ENCODE measurements around the gene ALOX12B.
"Not testable (repeated sequence)": the region's sequence is repeated elsewhere in the genome, so short reads cannot be mapped to it uniquely, and the experiment has no call there.

The ALOX12B gene

GRCh38 chr17:8068736-8069586 is 18.6 kb downstream of the ALOX12B start:
- no peak overlapping the region for H3K27ac ChIP-seq
- DNase-seq (ENCODE audit: low read depth, low spot score): no peak

- no peak overlapping the region for H3K27ac ChIP-seq
- no peak for DNase-seq (ENCODE audit: low read depth, low spot score)
Observed at GRCh38 chr17:8067806-8068205, 19.7 kb downstream of the ALOX12B start.

GRCh38 chr17:8066841-8067775 is 20.4 kb downstream of the ALOX12B start:
- H3K27ac ChIP-seq: no peak overlapping the region
- no peak for DNase-seq (ENCODE audit: low read depth, low spot score)

- DNase-seq (ENCODE audit: low read depth, low spot score): no peak
- H3K27ac ChIP-seq: no peak overlapping the region
Observed at GRCh38 chr17:8064561-8065019, 22.9 kb downstream of the ALOX12B start.

GRCh38 chr17:8063761-8064534 is 23.6 kb downstream of the ALOX12B start:
- DNase-seq (ENCODE audit: low read depth, low spot score): no peak
- no peak overlapping the region for H3K27ac ChIP-seq

GRCh38 chr17:8062807-8063483 is 24.6 kb downstream of the ALOX12B start:
- no peak overlapping the region for H3K27ac ChIP-seq
- no peak for DNase-seq (ENCODE audit: low read depth, low spot score)

- no peak for DNase-seq (ENCODE audit: low read depth, low spot score)
- no peak overlapping the region for H3K27ac ChIP-seq
Observed at GRCh38 chr17:8062435-8062806, 25.1 kb downstream of the ALOX12B start.

GRCh38 chr17:8061851-8062250 is 25.7 kb downstream of the ALOX12B start:
- not testable (repeated sequence) for H3K27ac ChIP-seq

GRCh38 chr17:8060274-8060673 is 27.2 kb downstream of the ALOX12B start:
- no peak for DNase-seq (ENCODE audit: low read depth, low spot score)
- H3K27ac ChIP-seq: no peak overlapping the region

More at GRCh38 chr17:8061851-8062250, 25.7 kb downstream of the ALOX12B start:
- DNase-seq (ENCODE audit: low read depth, low spot score): not testable (repeated sequence)

GRCh38 chr17:8059131-8059530 is 28.4 kb downstream of the ALOX12B start:
- no peak for DNase-seq (ENCODE audit: low read depth, low spot score)
- peak overlapping the region; percentile 62 for H3K27ac ChIP-seq

- peak overlapping the region; percentile 62 for H3K27ac ChIP-seq
- no peak for DNase-seq (ENCODE audit: low read depth, low spot score)
Observed at GRCh38 chr17:8057691-8058114, 29.8 kb downstream of the ALOX12B start.

GRCh38 chr17:8056976-8057625 is 30.4 kb downstream of the ALOX12B start:
- peak overlapping the region; percentile 63 for H3K27ac ChIP-seq
- DNase-seq (ENCODE audit: low read depth, low spot score): no peak

GRCh38 chr17:8056232-8056975 is 31.1 kb downstream of the ALOX12B start:
- no peak for DNase-seq (ENCODE audit: low read depth, low spot score)
- H3K27ac ChIP-seq: peak overlapping the region; percentile 63

GRCh38 chr17:8055851-8056231 is 31.7 kb downstream of the ALOX12B start:
- DNase-seq (ENCODE audit: low read depth, low spot score): no peak
- H3K27ac ChIP-seq: peak overlapping the region; percentile 63

GRCh38 chr17:8053600-8053999 is 33.9 kb downstream of the ALOX12B start:
- H3K27ac ChIP-seq: no peak overlapping the region
- DNase-seq (ENCODE audit: low read depth, low spot score): no peak

GRCh38 chr17:8052256-8053252 is 35.0 kb downstream of the ALOX12B start:
- no peak for DNase-seq (ENCODE audit: low read depth, low spot score)
- no peak overlapping the region for H3K27ac ChIP-seq

GRCh38 chr17:8051831-8052230 is 35.7 kb downstream of the ALOX12B start:
- no peak overlapping the region for H3K27ac ChIP-seq
- DNase-seq (ENCODE audit: low read depth, low spot score): no peak
